K562 (cell line): ENCODE results near the gene FAAP100. TPM values are rescaled to one million over a fixed set of nuclear protein-coding genes. Genes with fewer than 3 reads are reported as not detected.
A peak's percentile ranks its signal among the peaks of the same experiment; 100 is the strongest.

Experiments used
- ATAC-seq: fragments of 200-7000 bp; cut with Tn5 transposase; 3 replicates; pipeline ENCODE4 v1.9.1; 2020; ENCODE audit warnings: moderate library complexity
- BruUV-seq: library from RNA; stranded (reverse); fragments of 400-500 nt; replicated peaks from 2 replicates; lab custom pipeline; 2021; lab: Mats Ljungman, UMichigan
- CTCF ChIA-PET: fragments of 300-600 bp; formaldehyde crosslinking; extraction: SDS; loops from one replicate; lab custom pipeline; 2021; ENCODE audit warnings: low intra/inter-chr PET ratio; lab: Yijun Ruan, JAX
- POLR2A ChIA-PET: fragments of 300-600, 350-650 bp; sonication (Branson Sonifier 250); formaldehyde crosslinking; extraction: SDS; loops from one replicate; lab custom pipeline; 2021; ENCODE audit warnings: antibody characterized with exemption, inconsistent platforms; lab: Yijun Ruan, JAX
- DNase-seq, 4 experiments: peaks; one replicate each; pipeline versions ENCODE4 v3.0.0 to v3.0.0-alpha.2; 2011 to 2018; ENCODE audit warnings: low spot score in 3 of 4, mixed read lengths in 3 of 4; ENCODE audit errors: extremely low read depth in 1 of 4
- FAIRE-seq: peaks from 2 replicates; lab custom pipeline; 2011; peaks lifted over from hg19 to GRCh38; lab: Jason Lieb, UNC
- H2AFZ ChIP-seq: 2 replicates; pipeline ENCODE4 v1.6.0; 2011; ENCODE audit warnings: low read depth, low read length, control low read depth, inconsistent platforms
- H3K27ac ChIP-seq: fragments of 200-600 bp; 3 replicates; pipeline ENCODE4 v1.8.0; 2011; ENCODE audit warnings: low read depth, mild to moderate bottlenecking, control low read depth, inconsistent platforms, low read length, moderate library complexity, mixed read lengths; ENCODE audit errors: extremely low read depth
- H3K27me3 ChIP-seq, 2 experiments: fragments of 300-600 bp in 1 of 2; 2 replicates in 1 of 2; 3 replicates in 1 of 2; pipeline versions ENCODE4 v1.6.0 to v1.8.0; 2011; ENCODE audit warnings: inconsistent platforms in 2 of 2, low read length in 2 of 2, mild to moderate bottlenecking in 1 of 2, mixed read lengths in 1 of 2, moderate library complexity in 1 of 2; ENCODE audit not compliant: control insufficient read depth in 2 of 2, insufficient read depth in 2 of 2
- H3K36me3 ChIP-seq: fragments of 300-600 bp; 3 replicates; pipeline ENCODE4 v1.8.0; 2011; ENCODE audit warnings: mild to moderate bottlenecking, low read length, inconsistent platforms; ENCODE audit not compliant: control insufficient read depth, insufficient read depth
- H3K4me1 ChIP-seq, 2 experiments: fragments of 200-600 bp in 1 of 2; replicated peaks in 1 of 2; 2 replicates in 1 of 2; 3 replicates in 1 of 2; pipeline versions ENCODE4 v1.5.1 to v1.8.0; 2011; ENCODE audit warnings: inconsistent platforms in 2 of 2, low read length in 2 of 2, mild to moderate bottlenecking in 1 of 2, mixed read lengths in 1 of 2, moderate library complexity in 1 of 2; ENCODE audit not compliant: control insufficient read depth in 2 of 2, insufficient read depth in 2 of 2
- H3K4me2 ChIP-seq: 2 replicates; pipeline ENCODE4 v1.6.1; 2011; ENCODE audit warnings: low read length, control low read depth, inconsistent platforms, mixed read lengths; ENCODE audit not compliant: insufficient read depth
- H3K4me3 ChIP-seq: fragments of 200-600 bp; sonication (generic), shearing (Covaris generic); 2 replicates; pipeline ENCODE4 v1.5.1; 2016; ENCODE audit warnings: control low read depth, inconsistent platforms
- H3K79me2 ChIP-seq: fragments of 200-600 bp; 3 replicates; pipeline ENCODE4 v1.8.0; 2011; ENCODE audit warnings: low read length, inconsistent platforms; ENCODE audit not compliant: control insufficient read depth, insufficient read depth
- H3K9ac ChIP-seq, 2 experiments: 2 replicates each; pipeline versions ENCODE4 v1.6.0 to v1.6.1; 2011; ENCODE audit warnings: low read depth in 2 of 2, low read length in 2 of 2, control low read depth in 1 of 2, inconsistent platforms in 1 of 2, mild to moderate bottlenecking in 1 of 2, mixed read lengths in 1 of 2; ENCODE audit not compliant: insufficient read depth in 1 of 2
- H3K9me1 ChIP-seq: one replicate; pipeline ENCODE4 v1.6.0; 2011; ENCODE audit warnings: inconsistent platforms, mild to moderate bottlenecking, low read length, moderate library complexity; ENCODE audit not compliant: control insufficient read depth, insufficient read depth
- H3K9me3 ChIP-seq: replicated peaks from 2 replicates; pipeline ENCODE4 v1.5.1; 2011; ENCODE audit warnings: low read depth, low read length, inconsistent platforms; ENCODE audit not compliant: control insufficient read depth, insufficient read depth
- H4K20me1 ChIP-seq: replicated peaks from 2 replicates; pipeline ENCODE4 v1.6.1; 2011; ENCODE audit warnings: low read length, inconsistent platforms, mixed read lengths; ENCODE audit not compliant: control insufficient read depth, insufficient read depth
- HDAC3 ChIP-seq: fragments of 450-650 bp; IDR thresholded peaks from 2 replicates; pipeline ENCODE4 v1.6.1; 2018; ENCODE audit warnings: borderline replicate concordance, mild to moderate bottlenecking, moderate library complexity; ENCODE audit not compliant: partially characterized antibody
- KDM1A ChIP-seq, 2 experiments: fragments of 450-650 bp; IDR thresholded peaks; 2 replicates each; pipeline ENCODE4 v1.6.1; 2016; ENCODE audit warnings: mild to moderate bottlenecking in 2 of 2
- WGBS: fragments of 100-300 bp; shearing (Covaris generic); methylation state at CpG from one replicate; pipeline ENCODE4 v1.1.6; 2016; ENCODE audit warnings: low coverage, mixed read lengths; ENCODE audit not compliant: insufficient coverage; ENCODE audit errors: missing lambda C conversion rate; 5-methylcytosine and 5-hydroxymethylcytosine counted together
- in situ Hi-C: fragments of 300-500 bp; cut with MboI; formaldehyde crosslinking; loops from 4 replicates; pipeline ENCODE4 v1.15.0; 2018; ENCODE audit warnings: inconsistent platforms, mixed read lengths
- intact Hi-C: fragments of 100-400 bp; cut with micrococcal nuclease; formaldehyde crosslinking; loops from 2 replicates; pipeline ENCODE4 v1.14.2; 2022
- polyA plus RNA-seq, 8 experiments: library from polyadenylated mRNA; depleted of rRNA in 4 of 8; stranded (reverse) in 5 of 8; unstranded in 3 of 8; fragments of >200 nt; fragmentation: Nextera tagmentation in 2 of 8; fragmentation: Illumina TruSeq in 1 of 8; extraction: Ambion mirVana in 2 of 8; extraction: Trizol in 1 of 8; gene quantifications; 2 replicates each; pipeline versions ENCODE4 v1.2.1 to v1.2.3, GENCODE V29; 2011 to 2014; ENCODE audit warnings: inconsistent platforms in 1 of 8, missing spikeins in 1 of 8
- total RNA-seq, 7 experiments: library from RNA; depleted of rRNA in 6 of 7; stranded (reverse); fragments of >200 nt in 6 of 7; fragmentation: Illumina TruSeq in 2 of 7; extraction: Trizol in 2 of 7; gene quantifications; 2 replicates each; pipeline versions ENCODE4 v1.2.1 to v1.2.3, GENCODE V29; 2011 to 2021; ENCODE audit warnings: low replicate concordance in 1 of 7
- TF ChIP-seq, protein P1 (sequence below): IDR thresholded peaks from 3 replicates; pipeline ENCODE4 v1.6.1; 2011; ENCODE audit warnings: borderline replicate concordance, mild to moderate bottlenecking, moderate library complexity; ENCODE audit not compliant: insufficient read length; ENCODE audit errors: extremely low read depth

Gene FAAP100
- total and polyA plus RNA-seq, 9 of the 15 experiments (the other 6 are each of a cell fraction or from before 2014, with no cell fraction given) = 0.31 to 51.2 (median 12.6) TPM

DNA sequence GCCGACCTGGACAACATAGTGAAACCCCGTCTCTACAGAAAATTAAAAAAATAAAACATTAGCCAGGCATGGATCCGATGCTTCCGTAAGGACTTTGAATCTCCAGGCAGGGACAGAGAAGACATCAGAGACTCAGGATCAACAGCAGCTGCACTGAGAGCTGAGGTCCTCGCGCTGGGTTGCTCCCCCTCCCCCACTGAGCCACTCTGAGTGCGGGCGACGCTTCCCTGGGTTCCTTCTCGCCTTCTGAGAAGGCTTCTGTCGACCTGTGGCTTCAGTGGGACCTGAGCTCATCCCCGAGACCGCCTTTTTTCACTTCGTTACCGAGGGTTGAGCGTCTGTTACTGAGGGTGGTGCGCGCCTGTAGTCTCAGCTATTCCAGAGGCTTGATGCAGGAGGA is 60.0 kb downstream of the FAAP100 start (continued):
- TF ChIP-seq, protein P1, sequence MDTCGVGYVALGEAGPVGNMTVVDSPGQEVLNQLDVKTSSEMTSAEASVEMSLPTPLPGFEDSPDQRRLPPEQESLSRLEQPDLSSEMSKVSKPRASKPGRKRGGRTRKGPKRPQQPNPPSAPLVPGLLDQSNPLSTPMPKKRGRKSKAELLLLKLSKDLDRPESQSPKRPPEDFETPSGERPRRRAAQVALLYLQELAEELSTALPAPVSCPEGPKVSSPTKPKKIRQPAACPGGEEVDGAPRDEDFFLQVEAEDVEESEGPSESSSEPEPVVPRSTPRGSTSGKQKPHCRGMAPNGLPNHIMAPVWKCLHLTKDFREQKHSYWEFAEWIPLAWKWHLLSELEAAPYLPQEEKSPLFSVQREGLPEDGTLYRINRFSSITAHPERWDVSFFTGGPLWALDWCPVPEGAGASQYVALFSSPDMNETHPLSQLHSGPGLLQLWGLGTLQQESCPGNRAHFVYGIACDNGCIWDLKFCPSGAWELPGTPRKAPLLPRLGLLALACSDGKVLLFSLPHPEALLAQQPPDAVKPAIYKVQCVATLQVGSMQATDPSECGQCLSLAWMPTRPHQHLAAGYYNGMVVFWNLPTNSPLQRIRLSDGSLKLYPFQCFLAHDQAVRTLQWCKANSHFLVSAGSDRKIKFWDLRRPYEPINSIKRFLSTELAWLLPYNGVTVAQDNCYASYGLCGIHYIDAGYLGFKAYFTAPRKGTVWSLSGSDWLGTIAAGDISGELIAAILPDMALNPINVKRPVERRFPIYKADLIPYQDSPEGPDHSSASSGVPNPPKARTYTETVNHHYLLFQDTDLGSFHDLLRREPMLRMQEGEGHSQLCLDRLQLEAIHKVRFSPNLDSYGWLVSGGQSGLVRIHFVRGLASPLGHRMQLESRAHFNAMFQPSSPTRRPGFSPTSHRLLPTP = no peak

DNA sequence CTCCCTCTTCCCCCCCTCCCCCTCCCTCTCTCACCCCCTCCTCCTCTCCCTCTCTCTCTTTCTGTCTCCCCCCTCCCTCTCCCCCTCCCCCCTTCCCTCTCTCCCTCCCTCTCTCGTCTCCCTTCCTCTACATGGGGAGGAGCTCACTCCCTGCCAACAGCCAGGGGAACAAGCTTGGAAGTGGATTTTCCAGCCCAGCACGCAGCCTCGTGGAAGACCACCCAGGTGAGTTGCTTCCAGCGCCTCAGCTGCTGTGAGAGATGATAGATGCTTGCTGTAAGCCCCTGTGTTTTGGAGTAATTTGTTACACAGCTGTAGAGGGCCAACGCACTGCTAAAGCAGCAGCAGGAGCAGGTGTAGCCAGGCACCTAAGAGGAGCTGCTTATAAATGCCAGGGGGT is 60.4 kb downstream of the FAAP100 start:
- FAIRE-seq = no peak
- ChIA-PET POLR2A (interaction anchor here (3.1 to 4.3 kb wide), 2 partner anchors 15 to 21 kb away, joined by 18 to 46 read pairs; partner anchors contain the start of gene ACTG1), CTCF (no interaction called here)
- WGBS = 46% methylated on average over 2 of the region's 5 CpGs
- TF ChIP-seq HDAC3 = no peak
- 0 out of 4 replicates have a peak, but pooled peaks of 1 of the 2 experiments have one; percentile 12 for TF ChIP-seq KDM1A (IDR thresholded peaks at IDR 0.05)
- no peaks in the 10 kb centered on the region for H3K9me1 ChIP-seq
- peaks cover 7 to 50% of the 10 kb centered on the region in 2 experiments; a peak in 4 of 5 replicates for H3K4me1 ChIP-seq
- H3K9ac ChIP-seq = peak overlapping the region in 1 of 2 experiments; percentile 11; a peak in 1 of 4 replicates
- DNase-seq = no peak
- in situ Hi-C loops (no loop called here), intact Hi-C loops (no loop called here)
- H2AFZ ChIP-seq = no peak overlapping the region
- no peaks in the 10 kb centered on the region for H3K27me3 ChIP-seq
- no peak overlapping the region for H3K27ac ChIP-seq
- no peaks in the 10 kb centered on the region for H3K36me3 ChIP-seq
- H3K79me2 ChIP-seq = peaks cover 11% of the 10 kb centered on the region; the same call in 2 of the 3 replicates
- H3K4me3 ChIP-seq = no peak overlapping the region
- H4K20me1 ChIP-seq = no peaks in the 10 kb centered on the region
- no peaks in the 10 kb centered on the region for H3K9me3 ChIP-seq
- no TSS peak for BruUV-seq
- no peak for ATAC-seq
- H3K4me2 ChIP-seq = no peak overlapping the region
